Peyer's patch (tissue), 4 donors: Measurements from ENCODE around the gene SH3TC2. TPM values are rescaled to one million over a fixed set of nuclear protein-coding genes. Genes with fewer than 3 reads are reported as not detected.

Experiments
- DNase-seq, 3 donors: peaks; one replicate each; pipeline ENCODE4 v3.0.0-alpha.2; 2017 to 2019
- H3K27ac ChIP-seq, 4 donors: fragments of 200-600 bp; sonication (generic); one replicate each; pipeline ENCODE4 v1.5.1; 2016 to 2019
- H3K27me3 ChIP-seq, 2 donors: fragments of 200-600 bp; sonication (generic); one replicate each; pipeline ENCODE4 v1.5.1; 2019
- H3K36me3 ChIP-seq, 3 donors: fragments of 200-600 bp; sonication (generic); one replicate each; pipeline ENCODE4 v1.5.1; 2016 to 2019
- H3K4me1 ChIP-seq, 4 donors: fragments of 200-600 bp; sonication (generic); one replicate each; pipeline ENCODE4 v1.5.1; 2016 to 2019
- H3K4me3 ChIP-seq, 4 donors: fragments of 200-600 bp; sonication (generic); 1 replicate in 3 of 4; 2 replicates in 1 of 4; pipeline ENCODE4 v1.5.1; 2016 to 2019; ENCODE audit warnings: mild to moderate bottlenecking in 1 of 4
- H3K9me3 ChIP-seq, 4 donors: fragments of 200-600 bp; sonication (generic); one replicate each; pipeline ENCODE4 v1.5.1; 2016 to 2019; ENCODE audit warnings: mild to moderate bottlenecking in 1 of 4
- POLR2A ChIP-seq, 2 donors: fragments of 450-650 bp; IDR thresholded peaks; one replicate each; pipeline ENCODE4 v1.5.1; 2017; ENCODE audit warnings: antibody characterized with exemption in 2 of 2, mild to moderate bottlenecking in 2 of 2, moderate library complexity in 2 of 2
- total RNA-seq, 4 donors: library from RNA; depleted of rRNA; stranded (reverse); fragments of >200 nt; gene quantifications; one replicate each; pipeline ENCODE4 v1.1.0, GENCODE V29; 2016
- TF ChIP-seq, protein P1 (sequence below), 6 experiments: fragments of 450-650 bp in 4 of 6; fragments of 200-600 bp in 2 of 6; sonication (generic) in 1 of 6; IDR thresholded peaks; one replicate each; pipeline ENCODE4 v1.5.1; 2017 to 2019; ENCODE audit warnings: antibody characterized with exemption in 6 of 6, mild to moderate bottlenecking in 3 of 6, moderate library complexity in 1 of 6

The SH3TC2 gene
- total RNA-seq, 4 donors from 2014 or later: 0.57 to 1.3 (median 0.76) TPM

DNA sequence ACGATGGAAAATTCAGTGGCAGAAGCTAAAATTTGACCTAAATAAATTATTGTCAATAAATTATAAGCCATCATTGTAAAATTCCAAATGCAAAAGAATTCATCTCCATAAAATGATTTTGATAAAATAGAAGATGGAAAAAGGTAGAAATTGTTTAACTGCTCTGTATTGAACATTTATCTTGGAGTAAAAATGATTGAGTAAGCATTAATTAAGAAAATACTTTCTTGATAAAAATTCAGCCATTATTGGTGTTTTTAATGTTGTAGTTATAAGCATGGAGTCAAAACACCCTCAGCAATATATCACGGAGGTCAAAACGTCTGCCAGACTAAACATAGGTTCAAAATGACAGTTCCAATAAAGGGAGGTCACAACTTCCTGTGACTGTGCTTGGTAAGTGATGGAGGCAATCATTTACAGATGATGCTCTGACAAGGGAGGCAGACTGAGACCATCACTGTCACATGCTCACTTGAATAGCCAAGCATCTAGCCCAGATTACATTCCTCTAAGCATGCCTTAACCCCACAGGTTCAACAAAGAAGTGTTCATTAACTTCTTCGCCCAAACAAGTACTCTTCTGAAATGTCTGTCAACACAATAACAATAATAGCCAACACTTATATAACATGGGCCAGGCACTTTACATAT is 69.5 kb downstream of the SH3TC2 start:
- no peak for TF ChIP-seq POLR2A (IDR thresholded peaks at IDR 0.05)
- TF ChIP-seq, protein P1, sequence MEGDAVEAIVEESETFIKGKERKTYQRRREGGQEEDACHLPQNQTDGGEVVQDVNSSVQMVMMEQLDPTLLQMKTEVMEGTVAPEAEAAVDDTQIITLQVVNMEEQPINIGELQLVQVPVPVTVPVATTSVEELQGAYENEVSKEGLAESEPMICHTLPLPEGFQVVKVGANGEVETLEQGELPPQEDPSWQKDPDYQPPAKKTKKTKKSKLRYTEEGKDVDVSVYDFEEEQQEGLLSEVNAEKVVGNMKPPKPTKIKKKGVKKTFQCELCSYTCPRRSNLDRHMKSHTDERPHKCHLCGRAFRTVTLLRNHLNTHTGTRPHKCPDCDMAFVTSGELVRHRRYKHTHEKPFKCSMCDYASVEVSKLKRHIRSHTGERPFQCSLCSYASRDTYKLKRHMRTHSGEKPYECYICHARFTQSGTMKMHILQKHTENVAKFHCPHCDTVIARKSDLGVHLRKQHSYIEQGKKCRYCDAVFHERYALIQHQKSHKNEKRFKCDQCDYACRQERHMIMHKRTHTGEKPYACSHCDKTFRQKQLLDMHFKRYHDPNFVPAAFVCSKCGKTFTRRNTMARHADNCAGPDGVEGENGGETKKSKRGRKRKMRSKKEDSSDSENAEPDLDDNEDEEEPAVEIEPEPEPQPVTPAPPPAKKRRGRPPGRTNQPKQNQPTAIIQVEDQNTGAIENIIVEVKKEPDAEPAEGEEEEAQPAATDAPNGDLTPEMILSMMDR (IDR thresholded peaks at IDR 0.05): no peak
- no peak overlapping the region for H3K4me3 ChIP-seq
- no peak for DNase-seq

DNA sequence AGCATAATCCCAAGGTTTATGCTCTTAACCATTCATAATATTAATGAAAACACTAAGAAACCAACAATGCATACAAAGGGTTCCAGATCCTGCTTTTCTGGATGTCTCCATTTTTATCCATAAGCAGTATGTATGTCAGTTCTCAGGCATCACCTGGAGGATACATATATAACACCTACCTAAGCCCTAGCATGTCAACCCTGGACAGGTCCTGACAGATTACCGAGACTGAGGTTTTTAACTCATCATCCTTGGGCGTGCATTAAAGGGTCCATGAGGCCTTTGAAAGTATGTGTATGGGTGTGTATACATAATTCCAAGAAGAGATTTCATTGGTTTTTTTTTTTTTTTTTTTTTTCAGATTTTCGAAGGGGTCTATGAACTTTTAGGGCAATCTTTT is 70.6 kb downstream of the SH3TC2 start:
- no peak overlapping the region for H3K27ac ChIP-seq
- H3K36me3 ChIP-seq: no peaks in the 10 kb centered on the region
- no peaks in the 10 kb centered on the region for H3K4me1 ChIP-seq
- H3K9me3 ChIP-seq: no peaks in the 10 kb centered on the region
- H3K4me3 ChIP-seq: no peak overlapping the region
- TF ChIP-seq POLR2A (IDR thresholded peaks at IDR 0.05): no peak
- TF ChIP-seq, protein P1 (IDR thresholded peaks at IDR 0.05): no peak
- H3K27me3 ChIP-seq: no peaks in the 10 kb centered on the region
- no peak for DNase-seq

More for the DNA sequence above, 69.5 kb downstream of the SH3TC2 start:
- Histone ChIP-seq H3K36me3 (no peaks in the 10 kb centered on the region), H3K9me3 (no peaks in the 10 kb centered on the region), H3K27me3 (no peaks in the 10 kb centered on the region), H3K27ac (no peak overlapping the region), H3K4me1 (no peaks in the 10 kb centered on the region)

DNA sequence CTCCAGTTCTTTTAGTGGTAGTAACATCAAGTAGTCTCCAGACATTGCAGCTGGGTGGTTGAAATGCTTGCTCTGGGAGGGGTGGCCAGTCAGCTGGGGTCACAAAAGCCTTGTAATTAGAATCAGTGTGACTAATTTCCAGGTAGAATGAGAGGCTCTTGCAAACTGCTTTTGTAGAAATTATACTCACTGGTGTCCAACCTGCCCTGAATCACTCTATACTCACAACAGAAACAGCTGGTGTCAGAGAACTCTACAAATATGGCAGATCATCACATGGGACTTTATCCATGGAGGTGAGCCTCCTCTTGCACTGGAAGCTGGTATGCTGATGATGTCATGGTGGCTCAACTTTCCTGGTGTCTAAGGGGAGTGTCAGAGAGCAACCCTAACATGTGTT is 71.3 kb downstream of the SH3TC2 start:
- no peaks in the 10 kb centered on the region for H3K4me1 ChIP-seq
- no peak overlapping the region for H3K4me3 ChIP-seq
- H3K27ac ChIP-seq: no peak overlapping the region
- no peaks in the 10 kb centered on the region for H3K9me3 ChIP-seq
- no peaks in the 10 kb centered on the region for H3K27me3 ChIP-seq
- no peaks in the 10 kb centered on the region for H3K36me3 ChIP-seq
- TF ChIP-seq POLR2A (IDR thresholded peaks at IDR 0.05): no peak
- TF ChIP-seq, protein P1 (IDR thresholded peaks at IDR 0.05): no peak
- DNase-seq: no peak

DNA sequence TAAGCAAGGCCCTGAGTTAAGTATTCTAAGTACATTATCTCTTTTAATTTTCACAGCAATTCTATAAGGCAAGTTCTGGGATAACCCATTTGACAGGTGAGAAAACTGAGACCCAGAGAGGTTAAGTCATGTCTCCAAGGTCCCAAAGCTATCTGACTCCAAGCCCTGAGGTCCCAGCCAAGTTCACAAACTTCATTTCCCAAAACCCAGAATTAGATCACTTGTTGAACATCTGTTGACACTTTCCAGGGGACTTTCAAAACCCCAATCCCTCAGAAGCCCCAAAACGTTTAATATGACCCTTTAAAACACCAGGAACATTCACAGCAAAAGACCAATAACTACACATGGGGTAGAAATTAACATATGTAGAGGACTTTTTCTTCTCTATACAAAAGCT is 72.0 kb downstream of the SH3TC2 start:
- TF ChIP-seq, protein P1 (IDR thresholded peaks at IDR 0.05): no peak
- no peak for TF ChIP-seq POLR2A (IDR thresholded peaks at IDR 0.05)
- H3K27ac ChIP-seq: no peak overlapping the region
- H3K9me3 ChIP-seq: no peaks in the 10 kb centered on the region
- H3K4me1 ChIP-seq: no peaks in the 10 kb centered on the region
- no peaks in the 10 kb centered on the region for H3K27me3 ChIP-seq
- no peak overlapping the region for H3K4me3 ChIP-seq
- no peaks in the 10 kb centered on the region for H3K36me3 ChIP-seq
- DNase-seq: no peak

DNA sequence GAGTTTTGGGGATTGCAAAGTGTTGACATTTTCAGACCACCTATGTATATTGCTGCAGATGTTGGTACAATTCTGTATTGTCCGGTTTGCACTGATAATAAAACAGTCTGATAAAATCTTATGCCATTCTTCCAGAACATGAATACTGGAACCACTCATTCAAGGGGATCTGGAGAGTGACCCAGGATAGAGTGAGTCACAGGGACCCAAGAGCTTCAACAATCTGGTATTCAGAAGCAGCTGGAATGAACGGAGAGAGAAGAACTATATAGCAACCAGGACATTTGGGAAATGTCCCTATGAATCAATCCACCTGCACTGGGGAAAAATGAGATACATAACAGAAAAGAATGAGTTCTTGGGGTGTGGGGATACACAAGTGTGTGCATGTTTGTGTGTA is 73.3 kb downstream of the SH3TC2 start:
- TF ChIP-seq, protein P1 (IDR thresholded peaks at IDR 0.05): no peak
- no peak for TF ChIP-seq POLR2A (IDR thresholded peaks at IDR 0.05)
- H3K36me3 ChIP-seq: no peaks in the 10 kb centered on the region

DNA sequence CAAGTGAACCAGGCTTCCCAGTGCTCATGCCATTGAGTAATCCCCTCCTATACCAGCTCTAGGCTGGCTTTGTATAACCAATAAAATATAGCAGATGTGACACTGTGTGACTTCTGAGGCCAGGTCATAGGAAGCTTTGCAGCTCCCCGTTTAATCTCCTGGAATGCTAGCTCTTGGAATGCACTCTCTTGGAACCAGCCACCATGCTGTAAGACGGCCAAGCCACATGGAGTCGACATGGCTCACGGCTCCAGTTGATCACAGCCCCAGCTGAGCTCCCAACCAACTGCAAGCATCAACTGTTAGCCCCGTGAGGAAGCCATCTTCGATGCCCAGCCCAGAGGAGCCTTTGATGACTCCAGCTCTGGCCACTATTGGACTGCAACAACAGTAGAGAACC is 74.5 kb downstream of the SH3TC2 start:
- DNase-seq: no peak
- H3K4me1 ChIP-seq: no peaks in the 10 kb centered on the region
- no peak overlapping the region for H3K4me3 ChIP-seq
- H3K36me3 ChIP-seq: no peaks in the 10 kb centered on the region
- no peaks in the 10 kb centered on the region for H3K27me3 ChIP-seq
- TF ChIP-seq, protein P1 (IDR thresholded peaks at IDR 0.05): no peak
- TF ChIP-seq POLR2A (IDR thresholded peaks at IDR 0.05): no peak
- H3K27ac ChIP-seq: no peak overlapping the region
- H3K9me3 ChIP-seq: no peaks in the 10 kb centered on the region

More for the DNA sequence above, 73.3 kb downstream of the SH3TC2 start:
- H3K27me3 ChIP-seq: no peaks in the 10 kb centered on the region
- H3K4me1 ChIP-seq: no peaks in the 10 kb centered on the region
- H3K9me3 ChIP-seq: no peaks in the 10 kb centered on the region
- no peak overlapping the region for H3K4me3 ChIP-seq
- no peak for DNase-seq
- H3K27ac ChIP-seq: no peak overlapping the region
